Umbilical cord (tissue), 2 donors: ENCODE measurements around the gene SH3TC2. TPM values are rescaled to one million over a fixed set of nuclear protein-coding genes. Genes with fewer than 3 reads are reported as not detected.

Experiments
- DNase-seq: peaks from one replicate; pipeline ENCODE4 v3.0.0-alpha.2; 2015; ENCODE audit warnings: low spot score
- total RNA-seq: library from RNA; depleted of rRNA; stranded (reverse); fragments of >200 nt; gene quantifications from one replicate; pipeline ENCODE4 v1.2.3, GENCODE V29; 2014; ENCODE audit warnings: low replicate concordance; ENCODE audit not compliant: insufficient read depth

SH3TC2 gene
- total RNA-seq, 1 donor from 2014 or later = 5.8 TPM

DNA sequence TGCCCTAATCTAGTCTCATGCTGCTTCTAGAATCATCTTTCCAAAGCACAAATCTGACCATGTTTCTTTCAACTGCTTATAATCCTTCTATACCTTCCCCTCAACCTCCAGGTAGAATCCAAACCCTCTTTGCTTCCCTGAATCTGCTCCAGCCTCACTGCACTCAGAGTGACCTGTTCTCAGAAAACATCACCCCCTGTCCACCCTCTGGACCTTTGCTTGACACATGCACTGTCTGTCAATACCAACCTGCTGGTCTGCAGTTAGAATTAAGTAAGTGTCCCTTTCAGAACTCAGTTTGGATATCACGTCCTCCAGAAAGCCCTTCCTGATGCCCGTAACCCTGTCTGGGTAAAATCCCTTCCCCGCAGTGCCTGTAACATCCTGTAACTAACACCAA is 63.1 kb downstream of the SH3TC2 start:
- DNase-seq = no peak

DNA sequence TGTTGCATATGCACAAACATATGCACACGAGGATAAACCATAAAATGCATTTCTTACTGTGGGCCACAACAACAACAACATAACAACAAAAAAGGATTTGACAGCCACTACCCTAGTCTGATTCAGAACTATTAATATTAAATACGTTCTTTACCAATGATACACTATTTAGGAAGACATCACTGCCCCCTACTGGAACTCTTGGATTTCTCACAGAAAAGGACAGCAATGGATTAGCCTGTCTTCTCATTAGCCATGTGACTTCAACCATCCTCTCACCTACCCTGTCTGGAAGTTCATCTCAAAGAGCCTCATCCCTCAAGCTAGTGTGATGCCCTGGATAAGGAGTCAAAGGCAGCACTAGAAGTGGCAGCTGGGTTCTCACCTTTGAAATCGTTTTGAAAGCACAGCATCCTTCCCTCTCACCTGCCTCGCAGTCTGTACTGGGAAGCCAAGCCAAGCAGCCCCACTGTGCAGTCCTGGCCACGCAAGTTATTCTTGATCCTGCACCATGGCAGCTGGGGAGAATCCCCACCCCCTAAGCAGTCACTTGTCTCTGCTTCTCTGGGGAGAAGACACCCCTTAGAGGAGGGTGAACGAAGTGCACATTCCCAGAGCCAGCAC is 64.6 kb downstream of the SH3TC2 start:
- DNase-seq = peak; percentile 46

DNA sequence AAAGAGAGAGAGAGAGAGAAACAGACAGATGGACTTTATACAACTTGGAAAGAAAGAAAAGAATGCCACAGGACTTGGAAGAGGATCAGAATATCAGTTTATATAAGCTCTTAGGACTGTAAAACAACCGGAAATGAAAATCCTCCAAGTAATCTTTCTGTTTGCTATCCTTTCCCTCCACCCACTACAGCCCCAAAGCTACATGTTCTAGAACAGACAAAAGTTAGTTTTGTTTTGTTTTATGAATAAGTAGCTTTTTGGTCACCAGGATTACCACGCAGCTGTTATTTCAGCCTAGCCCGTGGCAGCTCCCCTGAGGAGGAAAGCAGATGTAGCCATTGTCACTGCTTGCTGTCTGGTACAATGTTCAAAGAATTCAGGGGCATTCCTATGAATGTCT is 66.6 kb downstream of the SH3TC2 start:
- no peak for DNase-seq

DNA sequence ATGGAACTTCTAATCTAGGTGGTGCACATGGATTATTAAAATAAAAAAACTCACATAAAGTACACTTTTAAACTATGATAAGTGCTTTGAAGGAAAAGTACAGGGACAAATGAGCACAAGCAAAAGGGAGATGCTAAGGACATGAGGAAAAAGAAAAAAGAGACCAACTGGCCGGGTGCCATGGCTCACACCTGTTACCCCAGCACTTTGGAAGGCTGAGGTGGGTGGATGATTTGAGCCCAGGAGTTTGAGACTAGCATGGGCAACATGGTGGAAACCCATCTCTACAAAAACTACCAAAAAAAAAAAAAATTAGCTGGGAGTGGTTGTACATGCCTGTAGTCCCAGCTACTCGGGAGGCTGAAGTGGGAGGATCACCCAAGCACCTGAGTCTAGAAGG is 67.1 kb downstream of the SH3TC2 start:
- DNase-seq = no peak

DNA sequence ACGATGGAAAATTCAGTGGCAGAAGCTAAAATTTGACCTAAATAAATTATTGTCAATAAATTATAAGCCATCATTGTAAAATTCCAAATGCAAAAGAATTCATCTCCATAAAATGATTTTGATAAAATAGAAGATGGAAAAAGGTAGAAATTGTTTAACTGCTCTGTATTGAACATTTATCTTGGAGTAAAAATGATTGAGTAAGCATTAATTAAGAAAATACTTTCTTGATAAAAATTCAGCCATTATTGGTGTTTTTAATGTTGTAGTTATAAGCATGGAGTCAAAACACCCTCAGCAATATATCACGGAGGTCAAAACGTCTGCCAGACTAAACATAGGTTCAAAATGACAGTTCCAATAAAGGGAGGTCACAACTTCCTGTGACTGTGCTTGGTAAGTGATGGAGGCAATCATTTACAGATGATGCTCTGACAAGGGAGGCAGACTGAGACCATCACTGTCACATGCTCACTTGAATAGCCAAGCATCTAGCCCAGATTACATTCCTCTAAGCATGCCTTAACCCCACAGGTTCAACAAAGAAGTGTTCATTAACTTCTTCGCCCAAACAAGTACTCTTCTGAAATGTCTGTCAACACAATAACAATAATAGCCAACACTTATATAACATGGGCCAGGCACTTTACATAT is 69.5 kb downstream of the SH3TC2 start:
- no peak for DNase-seq

DNA sequence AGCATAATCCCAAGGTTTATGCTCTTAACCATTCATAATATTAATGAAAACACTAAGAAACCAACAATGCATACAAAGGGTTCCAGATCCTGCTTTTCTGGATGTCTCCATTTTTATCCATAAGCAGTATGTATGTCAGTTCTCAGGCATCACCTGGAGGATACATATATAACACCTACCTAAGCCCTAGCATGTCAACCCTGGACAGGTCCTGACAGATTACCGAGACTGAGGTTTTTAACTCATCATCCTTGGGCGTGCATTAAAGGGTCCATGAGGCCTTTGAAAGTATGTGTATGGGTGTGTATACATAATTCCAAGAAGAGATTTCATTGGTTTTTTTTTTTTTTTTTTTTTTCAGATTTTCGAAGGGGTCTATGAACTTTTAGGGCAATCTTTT is 70.6 kb downstream of the SH3TC2 start:
- DNase-seq = no peak

DNA sequence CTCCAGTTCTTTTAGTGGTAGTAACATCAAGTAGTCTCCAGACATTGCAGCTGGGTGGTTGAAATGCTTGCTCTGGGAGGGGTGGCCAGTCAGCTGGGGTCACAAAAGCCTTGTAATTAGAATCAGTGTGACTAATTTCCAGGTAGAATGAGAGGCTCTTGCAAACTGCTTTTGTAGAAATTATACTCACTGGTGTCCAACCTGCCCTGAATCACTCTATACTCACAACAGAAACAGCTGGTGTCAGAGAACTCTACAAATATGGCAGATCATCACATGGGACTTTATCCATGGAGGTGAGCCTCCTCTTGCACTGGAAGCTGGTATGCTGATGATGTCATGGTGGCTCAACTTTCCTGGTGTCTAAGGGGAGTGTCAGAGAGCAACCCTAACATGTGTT is 71.3 kb downstream of the SH3TC2 start:
- DNase-seq = no peak

DNA sequence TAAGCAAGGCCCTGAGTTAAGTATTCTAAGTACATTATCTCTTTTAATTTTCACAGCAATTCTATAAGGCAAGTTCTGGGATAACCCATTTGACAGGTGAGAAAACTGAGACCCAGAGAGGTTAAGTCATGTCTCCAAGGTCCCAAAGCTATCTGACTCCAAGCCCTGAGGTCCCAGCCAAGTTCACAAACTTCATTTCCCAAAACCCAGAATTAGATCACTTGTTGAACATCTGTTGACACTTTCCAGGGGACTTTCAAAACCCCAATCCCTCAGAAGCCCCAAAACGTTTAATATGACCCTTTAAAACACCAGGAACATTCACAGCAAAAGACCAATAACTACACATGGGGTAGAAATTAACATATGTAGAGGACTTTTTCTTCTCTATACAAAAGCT is 72.0 kb downstream of the SH3TC2 start:
- no peak for DNase-seq

DNA sequence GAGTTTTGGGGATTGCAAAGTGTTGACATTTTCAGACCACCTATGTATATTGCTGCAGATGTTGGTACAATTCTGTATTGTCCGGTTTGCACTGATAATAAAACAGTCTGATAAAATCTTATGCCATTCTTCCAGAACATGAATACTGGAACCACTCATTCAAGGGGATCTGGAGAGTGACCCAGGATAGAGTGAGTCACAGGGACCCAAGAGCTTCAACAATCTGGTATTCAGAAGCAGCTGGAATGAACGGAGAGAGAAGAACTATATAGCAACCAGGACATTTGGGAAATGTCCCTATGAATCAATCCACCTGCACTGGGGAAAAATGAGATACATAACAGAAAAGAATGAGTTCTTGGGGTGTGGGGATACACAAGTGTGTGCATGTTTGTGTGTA is 73.3 kb downstream of the SH3TC2 start:
- DNase-seq = no peak

DNA sequence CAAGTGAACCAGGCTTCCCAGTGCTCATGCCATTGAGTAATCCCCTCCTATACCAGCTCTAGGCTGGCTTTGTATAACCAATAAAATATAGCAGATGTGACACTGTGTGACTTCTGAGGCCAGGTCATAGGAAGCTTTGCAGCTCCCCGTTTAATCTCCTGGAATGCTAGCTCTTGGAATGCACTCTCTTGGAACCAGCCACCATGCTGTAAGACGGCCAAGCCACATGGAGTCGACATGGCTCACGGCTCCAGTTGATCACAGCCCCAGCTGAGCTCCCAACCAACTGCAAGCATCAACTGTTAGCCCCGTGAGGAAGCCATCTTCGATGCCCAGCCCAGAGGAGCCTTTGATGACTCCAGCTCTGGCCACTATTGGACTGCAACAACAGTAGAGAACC is 74.5 kb downstream of the SH3TC2 start:
- peak; percentile 25 for DNase-seq

DNA sequence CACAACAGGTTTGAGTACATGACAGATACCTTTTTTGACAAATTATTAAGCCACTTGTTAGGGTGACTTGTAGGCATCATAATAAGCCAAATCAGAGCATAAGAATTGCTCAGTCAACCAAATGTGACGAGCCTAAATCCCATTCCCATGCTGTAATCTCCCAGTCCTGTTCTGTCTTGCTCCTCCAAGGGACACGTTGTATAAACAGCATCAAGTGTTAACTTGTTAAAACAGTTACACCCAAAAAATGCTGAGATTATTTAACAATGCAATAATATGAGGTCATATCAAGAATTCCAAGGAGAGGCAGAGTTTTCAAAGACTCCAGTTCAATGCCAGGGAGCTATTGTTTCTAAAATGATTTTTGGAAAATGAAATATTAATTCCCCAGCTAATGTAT is 76.2 kb downstream of the SH3TC2 start:
- peak; percentile 41 for DNase-seq

DNA sequence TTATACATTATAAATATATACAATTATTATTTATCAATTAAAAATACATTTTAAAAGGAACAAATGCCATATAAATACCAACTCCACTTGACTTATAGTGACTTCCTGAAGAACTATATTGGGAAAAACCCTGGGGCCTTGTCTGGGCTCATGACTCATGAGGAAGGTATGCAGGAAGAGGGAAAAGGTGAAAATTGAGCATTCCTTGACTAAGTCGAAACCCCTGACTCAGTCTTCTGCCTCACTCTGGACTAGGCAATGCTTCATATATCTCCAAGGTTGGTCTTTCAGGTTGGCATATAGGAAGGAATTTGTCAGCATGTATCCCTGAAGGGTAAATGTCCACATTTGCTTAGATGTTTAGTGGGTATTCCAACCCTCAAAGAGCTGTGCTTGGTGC is 78.5 kb downstream of the SH3TC2 start:
- no peak for DNase-seq

DNA sequence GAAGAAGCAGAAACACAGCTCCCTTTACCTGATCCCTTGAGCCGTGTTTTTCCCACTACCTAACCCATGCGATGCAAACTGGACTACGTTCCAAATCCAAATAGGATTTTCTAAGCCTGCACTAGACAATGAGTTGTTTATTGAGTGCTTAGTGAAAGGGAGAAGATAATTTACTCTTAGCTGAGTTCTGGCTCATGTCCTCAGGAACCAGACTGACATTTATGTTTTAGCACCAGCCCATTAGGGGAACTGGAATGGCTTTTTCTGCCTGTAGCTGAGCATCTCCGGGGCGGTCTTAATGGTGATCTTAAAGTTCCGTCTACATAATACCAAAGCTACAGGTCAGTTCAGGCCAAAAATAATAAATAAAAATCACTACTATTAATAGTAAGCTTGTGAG is 81.5 kb downstream of the SH3TC2 start:
- DNase-seq = no peak

DNA sequence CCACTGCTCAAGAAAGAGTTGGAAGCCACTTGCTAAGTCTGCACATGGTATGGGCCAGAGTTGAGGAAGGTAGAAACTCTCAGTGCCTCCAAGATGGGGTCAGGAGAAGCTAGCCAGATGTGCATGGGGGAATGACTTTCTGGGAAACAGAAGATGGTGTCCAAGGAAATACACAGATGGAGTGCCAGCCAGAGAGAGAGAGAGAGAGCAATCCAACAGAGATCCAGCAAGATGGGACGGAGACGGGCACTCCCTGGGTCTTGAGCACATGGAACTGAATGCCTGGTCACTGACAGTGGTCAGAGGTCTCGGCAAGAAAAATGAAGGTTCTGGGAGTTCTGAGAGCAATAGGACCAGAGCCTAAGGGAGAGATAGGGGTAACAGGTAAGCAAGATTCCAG is 82.1 kb downstream of the SH3TC2 start:
- DNase-seq = no peak

DNA sequence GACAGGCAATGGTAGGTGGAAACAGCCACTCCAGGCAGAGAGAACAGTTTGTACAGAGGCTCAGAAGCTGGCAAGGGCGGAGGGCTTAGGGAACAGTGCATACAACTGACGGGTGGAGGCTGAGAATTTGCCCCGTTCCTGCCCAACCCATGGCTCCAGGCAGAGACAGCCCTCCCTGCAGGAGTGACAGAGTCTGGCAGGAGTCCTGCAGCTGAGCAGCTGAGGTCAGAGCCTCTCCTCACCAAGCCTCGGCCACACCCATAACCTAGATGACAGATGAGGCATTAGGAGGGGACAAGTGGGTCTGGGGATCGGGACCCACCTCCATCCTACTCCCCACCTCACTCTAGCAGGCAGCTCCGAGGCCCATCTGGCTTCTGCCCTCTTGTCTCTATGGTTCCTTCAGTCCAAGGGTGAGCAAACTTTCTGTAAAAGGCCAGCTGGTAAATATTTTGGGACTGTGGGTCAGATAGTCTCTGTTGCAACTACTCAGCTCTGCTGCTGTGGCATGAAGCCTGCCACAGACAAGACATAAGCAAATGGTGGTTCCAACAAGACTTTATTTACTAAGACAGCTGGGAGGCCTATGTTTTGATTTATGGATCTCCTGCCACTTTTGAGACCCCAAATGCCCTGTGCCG is 83.7 kb downstream of the SH3TC2 start:
- DNase-seq = no peak

DNA sequence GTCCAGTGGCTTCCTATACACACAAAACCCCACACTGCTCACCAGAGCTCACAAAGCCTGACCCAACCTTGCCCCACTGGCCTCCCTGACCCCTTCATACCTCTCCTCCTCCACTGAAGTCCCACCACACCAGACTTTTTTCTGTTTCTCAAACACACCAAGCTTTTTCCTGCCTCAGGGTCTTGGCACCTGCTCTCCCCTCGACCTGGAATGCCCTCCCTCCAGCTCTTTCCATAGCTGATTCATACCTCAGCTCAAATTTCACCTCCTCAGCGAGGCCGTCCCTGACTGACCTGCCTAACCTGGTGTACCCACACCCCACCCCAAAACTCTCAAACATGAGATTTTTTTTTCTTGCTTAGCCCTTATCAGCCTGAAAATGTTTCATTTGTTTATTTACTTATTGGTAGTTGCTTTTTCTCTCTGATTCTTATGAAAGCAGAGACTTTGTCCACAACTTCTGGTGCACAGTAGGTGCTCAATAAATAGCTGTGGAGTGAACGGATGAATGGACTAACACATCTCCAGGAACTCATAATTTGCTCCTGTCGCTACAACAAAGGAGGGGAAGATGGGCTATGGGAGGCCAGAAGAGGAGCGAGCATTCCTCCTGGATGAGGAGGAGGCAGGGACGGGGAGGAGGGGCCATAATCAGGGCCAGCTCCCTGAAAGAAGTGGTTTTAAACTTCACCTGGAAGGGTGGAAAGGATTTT is 84.3 kb downstream of the SH3TC2 start:
- no peak for DNase-seq

DNA sequence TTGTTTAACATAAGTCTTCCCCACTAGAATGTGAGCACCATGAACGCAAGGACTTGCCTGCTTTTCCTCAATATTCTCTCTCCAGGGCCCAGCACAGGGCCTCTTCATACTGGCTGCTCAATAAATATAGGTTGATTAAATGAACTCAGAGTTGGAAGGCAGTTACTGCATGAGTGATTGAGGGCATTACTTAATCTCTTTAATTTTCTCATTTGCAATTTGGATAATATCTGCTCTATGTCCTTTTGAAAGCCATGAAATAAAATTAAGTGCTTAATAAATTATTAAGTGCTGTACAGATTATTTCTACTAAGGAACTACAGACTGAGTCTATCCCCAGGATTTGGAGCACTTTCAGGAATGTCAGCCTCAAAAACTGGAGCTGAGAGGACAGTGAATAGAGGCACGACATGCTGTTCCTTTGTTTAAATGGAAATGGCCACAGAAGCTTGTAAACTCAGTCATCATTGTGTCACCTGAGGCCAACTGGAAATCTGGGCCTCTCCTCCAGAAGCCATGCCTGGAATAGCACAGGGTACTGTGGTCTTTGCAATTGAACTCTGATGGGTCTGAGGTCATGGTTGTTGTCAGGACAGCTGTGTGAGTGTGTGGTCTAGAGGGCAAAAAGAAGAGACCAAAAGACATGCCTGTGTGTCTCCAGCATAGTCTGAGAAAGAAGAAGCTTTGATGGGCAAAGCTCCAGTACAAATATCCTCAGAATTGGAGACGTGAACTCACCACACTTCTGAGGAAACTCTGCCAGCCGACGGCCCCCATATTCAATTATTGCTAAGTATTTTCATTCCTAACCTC is 86.1 kb downstream of the SH3TC2 start:
- no peak for DNase-seq

DNA sequence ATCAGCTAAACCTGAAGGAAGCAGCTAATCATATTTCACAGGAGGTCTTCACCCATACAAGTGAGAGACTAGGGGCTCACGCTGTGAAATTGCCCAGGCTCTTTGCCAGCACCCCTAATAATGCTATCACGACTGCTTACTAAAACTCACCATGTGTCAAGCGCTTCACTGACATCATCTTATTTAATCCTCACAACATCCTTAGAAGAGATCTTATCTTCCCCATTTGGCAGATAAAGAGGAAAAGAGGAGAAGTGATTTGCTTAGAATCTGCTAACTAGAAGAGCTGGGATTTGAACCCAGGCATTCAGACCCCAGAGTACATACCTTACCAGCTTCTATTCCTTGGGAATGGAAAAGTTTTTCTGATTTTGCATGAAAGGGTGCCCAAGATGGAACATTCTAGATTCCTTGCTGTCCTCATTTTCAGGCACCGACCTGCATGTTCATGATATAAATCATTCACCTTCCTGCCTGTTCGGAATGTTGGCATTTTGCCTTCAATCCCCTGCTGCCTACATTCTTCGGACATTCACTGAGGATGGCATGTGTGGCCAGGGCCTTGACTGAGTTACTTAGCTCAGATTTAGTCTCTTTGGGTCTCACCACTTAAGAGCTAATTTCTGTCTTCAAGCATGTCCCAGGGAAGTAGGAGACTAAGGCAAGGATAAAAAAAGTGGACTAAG is 88.1 kb downstream of the SH3TC2 start:
- no peak for DNase-seq

DNA sequence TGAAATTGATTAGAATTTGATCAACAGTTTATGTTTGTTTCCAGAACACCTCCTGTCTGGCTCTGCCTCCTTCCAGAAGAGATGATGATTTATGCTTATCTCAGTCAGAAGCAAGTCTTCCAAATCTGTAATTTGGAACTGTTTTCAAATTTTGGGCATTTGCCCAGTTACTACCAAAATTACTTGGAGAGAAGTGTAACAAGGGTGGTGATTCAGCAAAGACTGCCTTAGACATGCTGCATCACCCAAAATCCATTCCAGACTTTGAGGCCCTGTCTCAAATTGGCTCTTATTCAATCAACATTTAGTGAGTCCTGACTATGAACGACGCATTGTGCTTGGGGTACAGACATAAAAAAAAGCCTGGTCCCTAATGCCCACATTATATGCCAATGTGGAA is 89.4 kb downstream of the SH3TC2 start:
- peak; percentile 24 for DNase-seq

DNA sequence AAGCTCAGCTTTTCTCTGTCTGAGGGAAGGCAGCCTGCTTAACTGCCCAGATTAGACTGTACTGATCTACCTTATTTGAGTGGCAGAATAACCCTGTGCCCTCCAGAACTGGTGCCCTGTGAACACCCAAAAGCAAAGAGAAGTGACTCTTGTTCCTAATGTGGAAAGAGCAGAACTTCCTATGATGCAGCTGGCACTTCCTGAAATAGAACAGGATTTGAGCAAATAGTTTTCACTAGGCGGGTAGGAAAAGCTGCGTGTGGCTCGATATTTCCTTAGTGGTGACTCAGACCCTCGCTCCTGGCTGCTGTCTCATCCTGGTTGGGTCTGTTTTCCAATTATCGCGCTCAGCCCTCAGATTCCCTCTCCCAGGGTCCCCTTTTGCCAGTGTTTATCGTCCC is 89.9 kb downstream of the SH3TC2 start:
- peak; percentile 73 for DNase-seq

DNA sequence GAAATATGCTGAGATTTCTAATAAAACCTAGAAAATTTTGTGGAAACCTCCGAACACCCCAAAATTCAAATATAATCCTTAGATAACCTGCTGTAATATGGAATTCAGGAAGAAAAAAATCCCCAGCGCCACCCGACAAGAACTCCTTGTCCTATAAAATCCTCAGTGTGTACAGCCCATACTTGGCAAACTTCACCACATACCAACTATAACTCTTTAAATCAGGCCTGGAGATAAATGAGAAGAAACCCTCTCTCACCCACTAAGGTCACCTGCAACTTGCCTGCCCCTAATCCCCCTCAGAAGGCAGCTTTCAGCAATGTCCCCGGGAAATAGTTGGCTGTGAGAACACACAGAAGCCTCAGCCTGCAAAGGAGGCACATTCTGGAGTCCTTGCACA is 90.5 kb downstream of the SH3TC2 start:
- DNase-seq = no peak
